Measurements from ENCODE around the gene SNX22. TPM values are rescaled to one million over a fixed set of nuclear protein-coding genes. Genes with fewer than 3 reads are reported as not detected.

Gene SNX22
- 12.5 TPM for total RNA-seq

GRCh38 chr15:64151727-64152506, at the start of gene SNX22:
SNX22 (plus strand) TSS chr15:64151731; CDS start chr15:64151776, 45 bp downstream.

GRCh38 chr15:64162869-64163658, 11.5 kb downstream of the SNX22 start, which contains the start of gene PPIB:
PPIB (minus strand) TSS chr15:64163022; CDS start chr15:64162986, 36 bp downstream.

Small RNAs within 50 kb of the gene (small RNA-seq; reads per million reads assigned to genes)
- not detected for gene RF00019

Other genes with a start within 250 kb of the SNX22 start
- 3.7 TPM for gene DAPK2, start 105.2 kb upstream of the SNX22 start, total RNA-seq
- 40.8 TPM for gene CIAO2A, start 57.9 kb upstream of the SNX22 start, total RNA-seq
- 40.1 TPM for gene SNX1, start 55.7 kb upstream of the SNX22 start, total RNA-seq
- gene PPIB, start 11.3 kb downstream of the SNX22 start, total RNA-seq = 191 TPM
- gene CSNK1G1, start 204.4 kb downstream of the SNX22 start, total RNA-seq = 52.1 TPM
- 7.8 TPM for gene PCLAF, start 229.7 kb downstream of the SNX22 start, total RNA-seq
- 15.9 TPM for gene TRIP4, start 236.1 kb downstream of the SNX22 start, total RNA-seq

Measured in diencephalon (tissue), 1 donor.